HG03457 (cell line): ENCODE measurements around the gene RIT2.
"Not testable (repeated sequence)": the region's sequence is repeated elsewhere in the genome, so short reads cannot be mapped to it uniquely, and the experiment has no call there.

ENCODE experiments used
- ATAC-seq: cut with Tn5 transposase; IDR thresholded peaks from one replicate; pipeline ENCODE4 v1.9.1; 2021; ENCODE audit warnings: moderate number of reproducible peaks; ENCODE audit not compliant: unreplicated experiment

RIT2 gene

DNA sequence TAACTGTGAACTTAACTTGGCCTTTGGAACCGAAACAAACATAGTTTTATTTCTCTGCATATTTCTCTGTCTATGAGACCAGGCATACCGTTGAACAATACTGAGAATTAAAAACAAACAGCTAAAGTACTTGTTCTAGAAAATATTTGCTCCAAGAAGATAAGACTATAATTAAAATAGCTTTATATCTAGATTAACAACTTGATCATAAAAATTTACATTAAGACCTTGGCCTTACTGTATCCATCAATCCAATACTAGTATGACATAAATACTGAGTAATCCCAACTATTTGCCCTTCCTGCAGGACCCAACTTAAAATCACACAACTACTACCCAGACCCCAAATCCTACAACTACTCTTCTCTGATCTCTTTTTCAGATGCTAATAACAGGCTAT, 260.9 kb downstream of the RIT2 start:
- ATAC-seq, result no peak

- ATAC-seq, result no peak
These were observed 265.1 kb downstream of the RIT2 start for GRCh38 chr18:42850174-42851083.

DNA sequence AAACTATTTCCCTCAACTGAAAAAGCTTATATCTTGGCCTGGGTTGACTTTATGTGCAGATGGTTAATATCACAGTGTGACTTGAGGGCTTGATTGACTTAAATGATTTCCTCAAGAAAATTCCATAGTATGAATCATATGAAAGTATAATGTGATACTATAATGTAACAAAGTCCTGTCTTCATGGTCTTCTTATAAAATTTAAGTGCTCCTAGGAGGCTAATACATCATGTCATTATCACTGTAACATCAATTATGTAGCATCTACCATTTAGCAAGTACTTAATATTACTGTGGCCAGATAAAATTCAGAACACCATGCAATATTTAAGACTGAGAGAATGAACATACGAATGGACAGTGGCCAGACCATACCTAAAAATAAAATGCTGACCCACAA, 276.1 kb downstream of the RIT2 start:
- ATAC-seq, result no peak

DNA sequence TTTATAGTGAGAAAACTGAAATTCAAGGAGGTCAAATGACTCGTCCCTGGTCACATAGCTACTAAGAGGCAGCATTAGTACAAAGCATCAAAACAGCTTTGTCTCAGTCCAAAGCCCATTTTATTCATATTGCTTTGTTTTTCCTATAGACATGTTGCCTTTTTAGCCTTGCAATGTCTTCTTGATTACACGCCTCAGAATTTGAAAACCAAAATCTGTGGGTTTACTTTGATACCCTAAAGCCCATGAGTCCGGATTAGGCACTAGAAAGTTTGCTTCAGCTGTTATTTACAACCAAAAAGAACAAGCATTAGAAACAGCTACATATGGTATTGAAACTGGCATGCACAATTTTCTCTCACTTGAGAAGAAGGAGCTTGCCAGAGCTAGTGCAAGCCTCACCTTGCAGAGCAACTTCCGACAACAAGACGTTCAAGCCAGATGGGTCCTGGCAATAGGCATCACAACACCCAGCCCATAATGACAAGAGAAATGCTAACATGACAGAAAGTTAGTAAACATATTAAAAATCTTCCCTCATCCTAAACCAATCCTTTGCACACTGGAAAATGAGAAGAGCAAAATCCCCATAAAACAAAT, 276.8 kb downstream of the RIT2 start:
- ATAC-seq, result no peak

DNA sequence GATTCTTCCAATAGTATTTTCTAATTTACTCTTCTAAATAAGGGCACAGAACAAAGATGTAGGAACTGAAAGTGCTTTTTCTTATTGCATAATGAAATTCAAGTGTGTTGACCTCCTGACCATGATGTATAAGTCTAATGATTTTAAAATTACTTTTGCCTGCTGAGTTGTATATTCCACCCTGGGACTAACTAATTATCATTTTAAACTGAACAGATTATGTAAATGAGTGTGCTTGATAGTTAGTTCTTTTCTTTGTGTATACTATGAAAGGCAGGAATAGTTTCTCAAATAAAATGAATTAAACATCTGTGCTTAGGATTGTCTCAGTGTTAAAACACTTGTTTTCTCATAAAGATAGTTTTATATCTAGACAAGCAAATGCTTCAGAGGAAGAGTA, 284.5 kb downstream of the RIT2 start:
- no peak for ATAC-seq

DNA sequence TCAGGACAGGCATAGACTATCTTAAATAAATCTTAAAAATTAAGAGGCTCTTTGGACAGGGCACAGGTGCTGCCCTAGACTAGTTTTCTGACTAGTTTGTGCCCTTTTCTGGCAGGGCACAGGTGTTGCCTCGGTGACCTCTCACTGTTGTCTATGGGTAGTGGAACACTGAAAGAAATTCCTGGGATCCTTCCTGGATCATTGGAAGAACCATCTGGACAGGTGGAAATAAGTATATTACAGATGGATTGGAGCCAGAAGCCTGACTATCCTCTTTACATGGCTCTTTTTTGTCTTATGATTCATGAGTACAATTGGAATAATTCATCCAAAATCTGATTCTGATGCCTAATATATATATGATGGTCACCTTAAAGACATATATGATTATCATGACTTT, 286.6 kb downstream of the RIT2 start:
- ATAC-seq, result no peak

DNA sequence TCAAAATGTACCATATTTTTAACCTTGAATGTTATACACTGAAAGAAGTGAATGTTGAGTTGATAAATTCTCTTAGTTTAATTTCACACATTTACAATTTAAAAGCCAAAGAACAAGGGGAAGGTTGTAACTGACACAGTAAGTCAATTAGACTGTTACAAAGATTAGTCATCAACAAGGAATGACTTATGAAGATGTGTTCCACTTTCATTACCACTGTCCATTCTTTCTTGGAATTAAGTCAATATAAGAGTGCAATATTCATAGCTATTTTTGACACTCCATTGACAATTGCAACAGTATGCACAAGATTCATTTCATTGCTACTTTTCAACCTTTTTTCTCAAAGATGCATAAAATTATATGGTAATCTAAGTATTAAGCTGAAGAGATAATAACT, 291.3 kb downstream of the RIT2 start:
- no peak for ATAC-seq

- no peak for ATAC-seq
These were observed 292.8 kb downstream of the RIT2 start for GRCh38 chr18:42822711-42823110.

- ATAC-seq, result no peak
These were observed 294.0 kb downstream of the RIT2 start for GRCh38 chr18:42821492-42821891.

DNA sequence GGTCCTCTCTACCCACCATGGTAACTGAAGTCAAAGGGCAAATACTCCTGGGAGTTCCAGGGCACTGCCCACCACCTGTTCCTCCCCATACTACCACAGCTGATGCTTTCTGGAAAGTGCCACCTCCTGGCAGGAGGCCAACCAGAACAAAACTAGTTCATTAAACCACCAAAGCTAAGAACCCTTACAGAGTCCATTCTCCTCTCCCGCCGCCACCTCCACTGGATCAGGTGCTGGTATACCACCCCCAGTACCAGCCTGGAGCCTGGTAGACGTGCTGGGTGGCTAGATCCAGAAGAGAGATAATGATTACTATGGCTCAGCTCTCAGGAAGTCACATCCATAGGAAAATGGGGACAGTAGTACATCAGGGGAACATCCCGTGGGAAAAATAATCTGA, 300.9 kb downstream of the RIT2 start:
- ATAC-seq, result no peak

- no peak for ATAC-seq
These were observed 301.3 kb downstream of the RIT2 start for GRCh38 chr18:42814184-42814583.

- no peak for ATAC-seq
These were observed 301.9 kb downstream of the RIT2 start for GRCh38 chr18:42813570-42813969.

DNA sequence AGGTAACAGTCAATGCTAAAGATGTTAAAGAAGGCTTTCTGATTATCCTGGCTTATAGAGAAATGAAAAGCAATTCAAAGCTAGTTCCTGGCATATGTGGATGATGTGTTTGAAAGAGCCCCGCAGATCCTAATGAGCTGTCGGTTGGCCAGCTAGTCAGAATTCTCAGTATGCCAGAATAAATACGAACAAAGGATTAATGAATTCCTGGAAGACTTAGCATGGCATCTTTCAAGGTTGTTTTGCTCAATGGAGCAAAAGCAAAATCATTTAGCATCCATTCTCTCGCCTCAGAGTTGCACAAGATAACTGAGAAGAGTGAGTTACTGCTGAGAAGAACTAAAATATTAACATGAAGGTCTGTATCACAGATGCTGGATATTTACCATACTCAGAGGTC, 307.6 kb downstream of the RIT2 start:
- no peak for ATAC-seq

- ATAC-seq, result no peak
These were observed 313.8 kb downstream of the RIT2 start for GRCh38 chr18:42801706-42802105.

GRCh38 chr18:42798606-42799170, 316.8 kb downstream of the RIT2 start:
- no peak for ATAC-seq

GRCh38 chr18:42795213-42795789, 320.2 kb downstream of the RIT2 start:
- ATAC-seq, result not testable (repeated sequence)

DNA sequence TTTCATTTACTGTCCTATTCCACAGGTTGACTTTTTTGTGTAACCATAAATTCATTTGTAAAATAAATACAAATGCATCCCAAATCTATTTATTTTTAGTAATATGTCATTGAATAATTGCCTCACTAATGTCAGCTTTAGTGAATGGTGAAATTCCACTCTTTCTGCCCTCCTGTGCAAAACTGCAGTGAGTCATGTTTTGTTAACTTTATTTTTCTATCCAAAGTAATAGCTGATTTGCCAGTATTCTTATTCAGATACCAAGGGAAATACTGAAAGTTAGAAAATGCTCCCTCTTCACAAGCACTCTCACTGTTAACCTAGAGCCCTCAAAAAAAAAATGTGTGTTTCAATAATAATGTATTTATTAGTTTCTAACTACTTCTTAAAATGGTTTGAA, 322.8 kb downstream of the RIT2 start:
- no peak for ATAC-seq

- no peak for ATAC-seq
These were observed 330.9 kb downstream of the RIT2 start for GRCh38 chr18:42784632-42785031.

DNA sequence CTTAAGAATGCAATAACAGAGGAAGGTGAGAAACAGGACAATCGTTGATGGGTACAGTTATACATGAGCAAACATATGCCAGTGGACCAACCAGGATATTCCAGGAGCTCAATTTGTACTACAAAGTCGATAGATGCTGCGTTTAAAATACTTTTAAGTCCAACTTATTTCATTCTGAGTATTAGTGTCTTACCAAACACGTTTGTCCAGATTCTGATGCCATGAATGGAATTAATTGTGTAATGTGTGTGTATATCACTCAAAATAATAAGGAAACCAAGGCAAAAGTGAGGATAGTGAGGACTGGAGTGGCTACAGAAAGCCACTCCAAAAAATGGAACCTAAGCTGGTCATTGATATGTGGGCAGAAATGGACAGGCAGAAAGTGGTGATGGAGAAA, 332.6 kb downstream of the RIT2 start:
- ATAC-seq, result no peak

DNA sequence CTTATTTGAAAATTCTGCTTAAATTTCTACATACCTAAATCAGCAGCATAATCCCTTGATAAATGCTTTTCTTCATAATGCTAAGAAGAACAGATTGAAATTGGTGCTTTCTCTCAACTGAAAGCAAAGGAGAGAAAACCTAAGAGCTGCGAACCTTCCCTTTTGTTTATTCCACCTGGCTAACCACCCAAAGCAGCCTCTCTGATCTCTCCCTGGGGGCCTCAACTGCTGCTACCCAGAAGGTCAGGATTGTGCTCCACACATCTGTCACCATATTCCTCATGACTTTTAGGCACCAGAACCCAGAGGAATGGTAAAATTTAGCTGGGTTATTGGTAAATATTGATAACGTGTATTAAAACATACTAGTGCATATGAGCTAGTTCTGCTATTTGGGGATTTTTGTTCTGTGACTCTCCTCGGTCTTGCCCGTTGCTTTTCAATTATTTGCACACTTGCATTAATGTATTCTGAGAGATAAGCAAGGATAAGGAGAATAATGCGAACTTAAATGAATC, 334.1 kb downstream of the RIT2 start:
- no peak for ATAC-seq

DNA sequence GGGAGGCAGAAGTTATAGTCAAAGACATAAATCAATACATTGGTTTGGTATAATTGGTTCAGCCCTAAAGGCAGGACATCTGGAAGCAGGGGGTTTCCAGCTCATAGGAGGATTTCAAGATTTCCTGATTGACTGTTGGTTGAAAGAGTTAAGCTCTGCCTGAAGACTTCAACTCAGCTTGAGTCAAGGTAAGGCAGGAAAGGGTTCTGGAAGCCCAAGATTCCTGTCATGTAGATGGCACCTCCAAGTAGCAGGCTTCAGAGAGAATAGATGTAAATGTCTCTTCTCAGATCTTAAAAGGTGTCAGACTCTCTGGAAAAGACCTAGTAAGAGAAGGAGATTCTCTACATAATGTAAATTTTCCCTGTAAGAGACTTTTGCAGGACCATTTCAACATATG, 335.3 kb downstream of the RIT2 start:
- ATAC-seq, result no peak
